ENCODE data around the gene KCNC1. TPM values are rescaled to one million over a fixed set of nuclear protein-coding genes. Genes with fewer than 3 reads are reported as not detected.

KCNC1 gene
- total RNA-seq, 1 experiment from 2014 or later, result 0.04 TPM

DNA sequence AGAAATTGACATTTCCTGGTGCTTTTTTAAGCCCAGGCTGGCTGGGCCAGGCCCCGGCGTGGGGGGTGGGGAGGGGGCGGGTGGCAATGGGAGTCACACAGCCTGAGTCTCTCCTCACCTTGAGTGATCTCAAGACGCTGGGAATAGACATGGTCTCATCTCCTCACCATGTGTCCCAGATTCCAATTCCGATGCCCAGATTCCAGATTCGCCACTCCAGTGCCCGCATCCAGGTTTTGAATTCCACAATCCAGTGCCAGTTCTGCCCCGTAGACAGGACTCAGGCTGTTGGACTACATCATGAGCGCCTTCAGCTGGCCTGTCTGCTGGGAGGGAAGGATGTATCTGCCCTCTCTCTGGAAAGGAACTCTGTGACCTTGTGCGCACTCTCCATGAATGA, 19.1 kb downstream of the KCNC1 start:
- Histone ChIP-seq H2AK5ac (ENCODE audit: insufficient read length, low read length) (no peak overlapping the region), H3K4me2 (ENCODE audit: insufficient read depth, insufficient read length, low read length) (no peak overlapping the region), H3K14ac (ENCODE audit: insufficient read depth, low read length) (no peak overlapping the region), H2BK15ac (ENCODE audit: low read depth, low read length) (no peak overlapping the region), H3K27ac (ENCODE audit: insufficient read length, low read depth, low read length) (no peak overlapping the region), H3K79me1 (ENCODE audit: insufficient read depth, low read depth, low read length, poor library complexity, severe bottlenecking) (no peaks in the 10 kb centered on the region), H3K23ac (ENCODE audit: insufficient read length, low read depth, low read length) (no peak overlapping the region), H3T11ph (ENCODE audit: low read length) (no peak overlapping the region), H4K91ac (ENCODE audit: insufficient read length, low read depth, low read length) (no peak overlapping the region), H4K20me1 (ENCODE audit: control insufficient read depth, insufficient read depth, insufficient read length) (peaks cover 3% of the 10 kb centered on the region), H3K9ac (ENCODE audit: extremely low read depth, insufficient read length, low read length) (no peak overlapping the region), H3K27me3 (ENCODE audit: insufficient read depth, low read length) (no peaks in the 10 kb centered on the region), H3K4me1 (ENCODE audit: insufficient read depth, low read length) (no peaks in the 10 kb centered on the region), H3K23me2 (ENCODE audit: insufficient read length, low read depth, low read length, poor library complexity, severe bottlenecking) (no peaks in the 10 kb centered on the region), H2BK120ac (ENCODE audit: low read depth, low read length, poor library complexity, severe bottlenecking) (no peak overlapping the region), H3K79me2 (ENCODE audit: insufficient read depth, low read length) (no peaks in the 10 kb centered on the region), H2BK20ac (ENCODE audit: low read depth, low read length, poor library complexity, severe bottlenecking) (no peak overlapping the region), H3K4ac (ENCODE audit: low read depth, low read length) (no peak overlapping the region), H4K5ac (ENCODE audit: insufficient read length, low read depth, low read length) (no peak overlapping the region), H2BK12ac (ENCODE audit: insufficient read length, low read depth, low read length) (no peak overlapping the region), H2BK5ac (ENCODE audit: insufficient read length, low read length) (no peak overlapping the region), H3K56ac (ENCODE audit: insufficient read length, low read depth, low read length) (no peak overlapping the region), H4K8ac (replicated peaks; ENCODE audit: insufficient read length, low read depth, low read length) (no peak overlapping the region), H2AFZ (ENCODE audit: low read length) (no peak overlapping the region), H3K9me3 (ENCODE audit: control insufficient read depth, low read depth, low read length) (no peaks in the 10 kb centered on the region), H3K18ac (ENCODE audit: insufficient read length, low read depth, low read length) (no peak overlapping the region)
- H3K4me1 Mint-ChIP-seq, result no peaks in the 10 kb centered on the region
- no CpG with 5 or more reads among the region's 10 CpGs for WGBS (ENCODE audit: extremely low coverage, insufficient read length, low lambda C conversion rate)
- H3K4me3 Mint-ChIP-seq, result no peak overlapping the region
- H3K36me3 Mint-ChIP-seq (ENCODE audit: insufficient read depth in 1 of 3, low read depth in 3 of 3), result no peaks in the 10 kb centered on the region
- H3K27ac Mint-ChIP-seq, result no peak overlapping the region
- no peak for DNase-seq
- peaks cover 39% of the 10 kb centered on the region for H3K27me3 Mint-ChIP-seq (ENCODE audit: low read depth)
- TF ChIP-seq, protein P1, sequence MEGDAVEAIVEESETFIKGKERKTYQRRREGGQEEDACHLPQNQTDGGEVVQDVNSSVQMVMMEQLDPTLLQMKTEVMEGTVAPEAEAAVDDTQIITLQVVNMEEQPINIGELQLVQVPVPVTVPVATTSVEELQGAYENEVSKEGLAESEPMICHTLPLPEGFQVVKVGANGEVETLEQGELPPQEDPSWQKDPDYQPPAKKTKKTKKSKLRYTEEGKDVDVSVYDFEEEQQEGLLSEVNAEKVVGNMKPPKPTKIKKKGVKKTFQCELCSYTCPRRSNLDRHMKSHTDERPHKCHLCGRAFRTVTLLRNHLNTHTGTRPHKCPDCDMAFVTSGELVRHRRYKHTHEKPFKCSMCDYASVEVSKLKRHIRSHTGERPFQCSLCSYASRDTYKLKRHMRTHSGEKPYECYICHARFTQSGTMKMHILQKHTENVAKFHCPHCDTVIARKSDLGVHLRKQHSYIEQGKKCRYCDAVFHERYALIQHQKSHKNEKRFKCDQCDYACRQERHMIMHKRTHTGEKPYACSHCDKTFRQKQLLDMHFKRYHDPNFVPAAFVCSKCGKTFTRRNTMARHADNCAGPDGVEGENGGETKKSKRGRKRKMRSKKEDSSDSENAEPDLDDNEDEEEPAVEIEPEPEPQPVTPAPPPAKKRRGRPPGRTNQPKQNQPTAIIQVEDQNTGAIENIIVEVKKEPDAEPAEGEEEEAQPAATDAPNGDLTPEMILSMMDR (conservative IDR thresholded peaks at IDR 0.05), result no peak
- H3K9me3 Mint-ChIP-seq, result no peaks in the 10 kb centered on the region
